Liver (tissue), 9 donors: ENCODE measurements around the gene LHFPL6. TPM values are rescaled to one million over a fixed set of nuclear protein-coding genes. Genes with fewer than 3 reads are reported as not detected.

Source experiments
- DNase-seq: peaks from one replicate; pipeline ENCODE4 v3.0.0-alpha.2; 2017; ENCODE audit warnings: low spot score
- H3K27ac ChIP-seq, 2 donors: one replicate each; pipeline ENCODE4 v1.7.0; 2013; ENCODE audit warnings: inconsistent platforms in 2 of 2, low read length in 2 of 2, control low read depth in 1 of 2, low read depth in 1 of 2, mild to moderate bottlenecking in 1 of 2
- H3K27me3 ChIP-seq, 4 donors: one replicate each; pipeline versions ENCODE4 v1.6.1 to v1.7.0; 2013; ENCODE audit warnings: low read length in 3 of 4, inconsistent platforms in 1 of 4, mild to moderate bottlenecking in 1 of 4, moderate library complexity in 1 of 4; ENCODE audit not compliant: control insufficient read depth in 4 of 4, insufficient read depth in 4 of 4
- H3K36me3 ChIP-seq, 4 donors: one replicate each; pipeline versions ENCODE4 v1.6.1 to v1.7.0; 2013; ENCODE audit warnings: low read length in 3 of 4, mild to moderate bottlenecking in 3 of 4, low read depth in 1 of 4, moderate library complexity in 1 of 4; ENCODE audit not compliant: control insufficient read depth in 4 of 4, insufficient read depth in 3 of 4
- H3K4me1 ChIP-seq, 4 donors: one replicate each; pipeline versions ENCODE4 v1.6.1 to v1.7.0; 2013; ENCODE audit warnings: low read length in 3 of 4, mild to moderate bottlenecking in 3 of 4, moderate library complexity in 1 of 4; ENCODE audit not compliant: control insufficient read depth in 4 of 4, insufficient read depth in 4 of 4
- H3K4me3 ChIP-seq, 3 donors: one replicate each; pipeline versions ENCODE4 v1.6.1 to v1.7.0; 2013; ENCODE audit warnings: low read length in 3 of 3, control low read depth in 1 of 3, low read depth in 1 of 3, mild to moderate bottlenecking in 1 of 3
- H3K9ac ChIP-seq, 2 donors: one replicate each; pipeline ENCODE4 v1.7.0; 2013; ENCODE audit warnings: low read length in 2 of 2, mild to moderate bottlenecking in 2 of 2, moderate library complexity in 2 of 2, control low read depth in 1 of 2, low read depth in 1 of 2
- H3K9me3 ChIP-seq, 4 donors: one replicate each; pipeline versions ENCODE4 v1.6.1 to v1.7.0; 2013; ENCODE audit warnings: low read length in 3 of 4; ENCODE audit not compliant: control insufficient read depth in 4 of 4
- EGR1 ChIP-seq, 2 donors: IDR thresholded peaks; 2 replicates each; pipeline ENCODE4 v1.6.1; 2016 to 2018; ENCODE audit warnings: antibody characterized with exemption in 2 of 2, low read depth in 2 of 2
- FOXA1 ChIP-seq: IDR thresholded peaks from 2 replicates; pipeline ENCODE4 v1.6.1; 2016; ENCODE audit warnings: antibody characterized with exemption
- FOXA2 ChIP-seq: IDR thresholded peaks from 2 replicates; pipeline ENCODE4 v1.6.1; 2016; ENCODE audit warnings: antibody characterized with exemption
- GABPA ChIP-seq, 2 donors: IDR thresholded peaks in 1 of 2; conservative IDR thresholded peaks in 1 of 2; 2 replicates each; pipeline ENCODE4 v1.6.1; 2016; ENCODE audit warnings: antibody characterized with exemption in 2 of 2, mild to moderate bottlenecking in 1 of 2, moderate library complexity in 1 of 2
- HNF4A ChIP-seq, 2 donors: conservative IDR thresholded peaks; 2 replicates each; pipeline ENCODE4 v1.6.1; 2016; ENCODE audit warnings: antibody characterized with exemption in 2 of 2, mild to moderate bottlenecking in 2 of 2
- HNF4G ChIP-seq: IDR thresholded peaks from 2 replicates; pipeline ENCODE4 v1.6.1; 2016; ENCODE audit warnings: antibody characterized with exemption
- NR2F2 ChIP-seq: IDR thresholded peaks from 2 replicates; pipeline ENCODE4 v1.6.1; 2016; ENCODE audit warnings: antibody characterized with exemption
- RAD21 ChIP-seq, 2 donors: IDR thresholded peaks; 2 replicates each; pipeline ENCODE4 v1.6.1; 2016; ENCODE audit warnings: antibody characterized with exemption in 2 of 2, mild to moderate bottlenecking in 2 of 2
- RXRA ChIP-seq, 2 donors: IDR thresholded peaks; 2 replicates each; pipeline ENCODE4 v1.6.1; 2017 to 2018; ENCODE audit warnings: antibody characterized with exemption in 2 of 2, mild to moderate bottlenecking in 1 of 2
- SP1 ChIP-seq: IDR thresholded peaks from 2 replicates; pipeline ENCODE4 v1.6.1; 2018; ENCODE audit warnings: antibody characterized with exemption, mild to moderate bottlenecking
- WGBS: extraction: QIAGEN DNeasy Blood & Tissue Kit; methylation state at CpG from one replicate; pipeline ENCODE4 v1.1.7; 2013; 5-methylcytosine and 5-hydroxymethylcytosine counted together
- polyA plus RNA-seq, 2 donors: library from polyadenylated mRNA; stranded (reverse) in 1 of 2; unstranded in 1 of 2; fragments of 200-250 nt in 1 of 2; fragments of >200 nt in 1 of 2; fragmentation: Nextera tagmentation in 1 of 2; extraction: Ambion mirVana in 1 of 2; gene quantifications; one replicate each; pipeline versions ENCODE4 v1.2.1 to v1.2.3, GENCODE V29; 2013 to 2015
- total RNA-seq, 2 donors: library from RNA; depleted of rRNA; stranded (reverse); fragments of >200 nt; gene quantifications; one replicate each; pipeline ENCODE4 v1.2.3, GENCODE V29; 2014
- TF ChIP-seq, protein P1 (sequence below): IDR thresholded peaks from 2 replicates; pipeline ENCODE4 v1.6.1; 2016; ENCODE audit warnings: antibody characterized with exemption
- TF ChIP-seq, protein P2 (sequence below): IDR thresholded peaks from 2 replicates; pipeline ENCODE4 v1.6.1; 2016; ENCODE audit warnings: antibody characterized with exemption
- TF ChIP-seq, protein P3 (sequence below): IDR thresholded peaks from 2 replicates; pipeline ENCODE4 v1.6.1; 2016; ENCODE audit warnings: antibody characterized with exemption, mild to moderate bottlenecking
- TF ChIP-seq, protein P4 (sequence below): fragments of 150-350 bp; IDR thresholded peaks from 2 replicates; pipeline ENCODE4 v1.5.1; 2017; ENCODE audit warnings: improper control_type of control experiment, low read depth, low read length; ENCODE audit not compliant: missing input control
- TF ChIP-seq, protein P5 (sequence below): IDR thresholded peaks from 2 replicates; pipeline ENCODE4 v1.6.1; 2016; ENCODE audit warnings: antibody characterized with exemption
- donor health status: healthy.
- donor health status: healthy.
- donor health status: healthy.
- donor health status: healthy.
- donor health status: healthy.

The LHFPL6 gene
- total and polyA plus RNA-seq, 4 donors = 2.6 to 8.3 (median 5.5) TPM

DNA sequence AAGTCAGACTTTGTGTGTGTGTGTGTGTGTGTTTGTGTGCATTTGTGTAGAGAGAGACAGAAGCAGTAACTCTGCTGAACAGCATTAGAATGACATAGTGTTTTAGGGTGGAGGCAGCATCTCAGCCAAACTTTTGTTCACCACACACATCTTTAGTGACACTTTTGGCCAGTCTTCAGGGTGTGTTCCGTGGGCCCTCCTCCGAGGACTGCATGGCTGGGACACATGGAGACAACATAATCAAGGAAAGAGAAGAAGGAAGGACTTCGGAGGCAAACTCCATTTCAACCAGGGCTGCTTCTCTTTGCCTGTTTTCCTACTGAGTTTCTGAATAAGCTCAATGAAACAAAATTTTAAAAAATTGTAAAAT is 205.1 kb downstream of the LHFPL6 start:
- H3K27ac ChIP-seq = no peak overlapping the region
- no peak for DNase-seq
- peaks cover 0 to 3% (median 0%) of the 10 kb centered on the region in 4 donors for H3K27me3 ChIP-seq
- H3K4me3 ChIP-seq = no peak overlapping the region
- no peak overlapping the region for H3K9ac ChIP-seq
- TF ChIP-seq FOXA2 = no peak
- WGBS = 84% methylated on average over 3 of the region's 3 CpGs
- H3K9me3 ChIP-seq = no peaks in the 10 kb centered on the region
- H3K36me3 ChIP-seq = no peaks in the 10 kb centered on the region
- no peaks in the 10 kb centered on the region for H3K4me1 ChIP-seq

DNA sequence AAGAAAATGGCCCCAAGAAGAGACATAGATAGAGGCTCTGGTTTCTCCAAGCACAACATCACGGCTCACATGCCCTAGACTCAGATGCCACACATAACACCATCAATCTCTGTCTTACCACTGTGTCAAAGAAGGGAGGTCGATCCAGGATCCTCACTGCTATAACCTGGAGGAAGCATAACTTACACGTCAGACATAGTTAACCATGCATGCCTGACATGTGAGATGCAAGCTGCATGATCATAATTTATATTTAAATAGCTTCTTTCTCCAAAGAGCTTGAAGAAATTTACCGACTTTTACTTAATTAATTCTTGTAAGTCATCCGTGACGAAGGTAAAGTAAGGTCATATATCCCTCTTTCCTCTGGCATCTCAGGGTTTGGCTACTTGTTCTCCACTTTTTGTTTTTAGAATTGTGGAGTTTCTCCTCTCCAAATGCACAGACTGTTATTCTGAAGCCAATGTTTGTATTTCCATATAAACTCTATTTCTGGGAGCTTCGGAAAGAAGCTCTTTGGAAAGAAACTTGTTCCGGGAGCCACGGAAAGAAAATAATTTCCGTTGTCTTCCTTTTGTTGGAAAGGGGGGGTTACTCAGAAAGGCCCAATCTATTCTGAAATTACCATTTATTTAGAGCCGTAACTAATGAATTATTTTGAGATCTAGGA is 205.6 kb downstream of the LHFPL6 start:
- Histone ChIP-seq H3K9me3 (no peaks in the 10 kb centered on the region), H3K4me1 (no peaks in the 10 kb centered on the region)
- no peak for DNase-seq

More for the DNA sequence above, 205.6 kb downstream of the LHFPL6 start:
- TF ChIP-seq EGR1 (IDR thresholded peaks at IDR 0.05; ENCODE audit: low read depth in 2 of 2) (no peak), NR2F2 (no peak), SP1 (no peak), HNF4A (conservative IDR thresholded peaks at IDR 0.05) (no peak), GABPA (IDR thresholded peaks at IDR 0.05 in 1 of 2, conservative IDR thresholded peaks at IDR 0.05 in 1 of 2) (no peak), RXRA (IDR thresholded peaks at IDR 0.05) (no peak), FOXA2 (no peak), HNF4G (no peak), RAD21 (IDR thresholded peaks at IDR 0.05) (no peak), FOXA1 (no peak)
- TF ChIP-seq, protein P1, sequence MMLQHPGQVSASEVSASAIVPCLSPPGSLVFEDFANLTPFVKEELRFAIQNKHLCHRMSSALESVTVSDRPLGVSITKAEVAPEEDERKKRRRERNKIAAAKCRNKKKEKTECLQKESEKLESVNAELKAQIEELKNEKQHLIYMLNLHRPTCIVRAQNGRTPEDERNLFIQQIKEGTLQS = no peak
- TF ChIP-seq, protein P2, sequence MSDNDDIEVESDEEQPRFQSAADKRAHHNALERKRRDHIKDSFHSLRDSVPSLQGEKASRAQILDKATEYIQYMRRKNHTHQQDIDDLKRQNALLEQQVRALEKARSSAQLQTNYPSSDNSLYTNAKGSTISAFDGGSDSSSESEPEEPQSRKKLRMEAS = no peak
- TF ChIP-seq, protein P3, sequence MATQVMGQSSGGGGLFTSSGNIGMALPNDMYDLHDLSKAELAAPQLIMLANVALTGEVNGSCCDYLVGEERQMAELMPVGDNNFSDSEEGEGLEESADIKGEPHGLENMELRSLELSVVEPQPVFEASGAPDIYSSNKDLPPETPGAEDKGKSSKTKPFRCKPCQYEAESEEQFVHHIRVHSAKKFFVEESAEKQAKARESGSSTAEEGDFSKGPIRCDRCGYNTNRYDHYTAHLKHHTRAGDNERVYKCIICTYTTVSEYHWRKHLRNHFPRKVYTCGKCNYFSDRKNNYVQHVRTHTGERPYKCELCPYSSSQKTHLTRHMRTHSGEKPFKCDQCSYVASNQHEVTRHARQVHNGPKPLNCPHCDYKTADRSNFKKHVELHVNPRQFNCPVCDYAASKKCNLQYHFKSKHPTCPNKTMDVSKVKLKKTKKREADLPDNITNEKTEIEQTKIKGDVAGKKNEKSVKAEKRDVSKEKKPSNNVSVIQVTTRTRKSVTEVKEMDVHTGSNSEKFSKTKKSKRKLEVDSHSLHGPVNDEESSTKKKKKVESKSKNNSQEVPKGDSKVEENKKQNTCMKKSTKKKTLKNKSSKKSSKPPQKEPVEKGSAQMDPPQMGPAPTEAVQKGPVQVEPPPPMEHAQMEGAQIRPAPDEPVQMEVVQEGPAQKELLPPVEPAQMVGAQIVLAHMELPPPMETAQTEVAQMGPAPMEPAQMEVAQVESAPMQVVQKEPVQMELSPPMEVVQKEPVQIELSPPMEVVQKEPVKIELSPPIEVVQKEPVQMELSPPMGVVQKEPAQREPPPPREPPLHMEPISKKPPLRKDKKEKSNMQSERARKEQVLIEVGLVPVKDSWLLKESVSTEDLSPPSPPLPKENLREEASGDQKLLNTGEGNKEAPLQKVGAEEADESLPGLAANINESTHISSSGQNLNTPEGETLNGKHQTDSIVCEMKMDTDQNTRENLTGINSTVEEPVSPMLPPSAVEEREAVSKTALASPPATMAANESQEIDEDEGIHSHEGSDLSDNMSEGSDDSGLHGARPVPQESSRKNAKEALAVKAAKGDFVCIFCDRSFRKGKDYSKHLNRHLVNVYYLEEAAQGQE = no peak
- TF ChIP-seq, protein P4, sequence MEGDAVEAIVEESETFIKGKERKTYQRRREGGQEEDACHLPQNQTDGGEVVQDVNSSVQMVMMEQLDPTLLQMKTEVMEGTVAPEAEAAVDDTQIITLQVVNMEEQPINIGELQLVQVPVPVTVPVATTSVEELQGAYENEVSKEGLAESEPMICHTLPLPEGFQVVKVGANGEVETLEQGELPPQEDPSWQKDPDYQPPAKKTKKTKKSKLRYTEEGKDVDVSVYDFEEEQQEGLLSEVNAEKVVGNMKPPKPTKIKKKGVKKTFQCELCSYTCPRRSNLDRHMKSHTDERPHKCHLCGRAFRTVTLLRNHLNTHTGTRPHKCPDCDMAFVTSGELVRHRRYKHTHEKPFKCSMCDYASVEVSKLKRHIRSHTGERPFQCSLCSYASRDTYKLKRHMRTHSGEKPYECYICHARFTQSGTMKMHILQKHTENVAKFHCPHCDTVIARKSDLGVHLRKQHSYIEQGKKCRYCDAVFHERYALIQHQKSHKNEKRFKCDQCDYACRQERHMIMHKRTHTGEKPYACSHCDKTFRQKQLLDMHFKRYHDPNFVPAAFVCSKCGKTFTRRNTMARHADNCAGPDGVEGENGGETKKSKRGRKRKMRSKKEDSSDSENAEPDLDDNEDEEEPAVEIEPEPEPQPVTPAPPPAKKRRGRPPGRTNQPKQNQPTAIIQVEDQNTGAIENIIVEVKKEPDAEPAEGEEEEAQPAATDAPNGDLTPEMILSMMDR = no peak
- TF ChIP-seq, protein P5, sequence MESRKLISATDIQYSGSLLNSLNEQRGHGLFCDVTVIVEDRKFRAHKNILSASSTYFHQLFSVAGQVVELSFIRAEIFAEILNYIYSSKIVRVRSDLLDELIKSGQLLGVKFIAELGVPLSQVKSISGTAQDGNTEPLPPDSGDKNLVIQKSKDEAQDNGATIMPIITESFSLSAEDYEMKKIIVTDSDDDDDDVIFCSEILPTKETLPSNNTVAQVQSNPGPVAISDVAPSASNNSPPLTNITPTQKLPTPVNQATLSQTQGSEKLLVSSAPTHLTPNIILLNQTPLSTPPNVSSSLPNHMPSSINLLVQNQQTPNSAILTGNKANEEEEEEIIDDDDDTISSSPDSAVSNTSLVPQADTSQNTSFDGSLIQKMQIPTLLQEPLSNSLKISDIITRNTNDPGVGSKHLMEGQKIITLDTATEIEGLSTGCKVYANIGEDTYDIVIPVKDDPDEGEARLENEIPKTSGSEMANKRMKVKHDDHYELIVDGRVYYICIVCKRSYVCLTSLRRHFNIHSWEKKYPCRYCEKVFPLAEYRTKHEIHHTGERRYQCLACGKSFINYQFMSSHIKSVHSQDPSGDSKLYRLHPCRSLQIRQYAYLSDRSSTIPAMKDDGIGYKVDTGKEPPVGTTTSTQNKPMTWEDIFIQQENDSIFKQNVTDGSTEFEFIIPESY = no peak
- no peak overlapping the region for H3K27ac ChIP-seq
- H3K9ac ChIP-seq = no peak overlapping the region
- WGBS = 73% methylated on average over 11 of the region's 11 CpGs
- no peaks in the 10 kb centered on the region for H3K36me3 ChIP-seq
- H3K27me3 ChIP-seq = peaks cover 0 to 3% (median 0%) of the 10 kb centered on the region in 4 donors
- no peak overlapping the region for H3K4me3 ChIP-seq
